Ectodermal cell (in vitro differentiated cells): ENCODE results near the gene KCNIP2.

Experiments
- H3K27ac ChIP-seq: 2 replicates; pipeline ENCODE4 v1.7.0; 2013; ENCODE audit warnings: mild to moderate bottlenecking, low read depth, low read length; ENCODE audit not compliant: insufficient read depth, poor library complexity, severe bottlenecking
- H3K27me3 ChIP-seq: 2 replicates; pipeline ENCODE4 v1.7.0; 2013; ENCODE audit warnings: mild to moderate bottlenecking, low read length; ENCODE audit not compliant: insufficient read depth, control insufficient read depth, poor library complexity, severe bottlenecking
- H3K36me3 ChIP-seq: one replicate; pipeline ENCODE4 v1.7.0; 2013; ENCODE audit warnings: low read length; ENCODE audit not compliant: control insufficient read depth, insufficient read depth
- H3K4me1 ChIP-seq: one replicate; pipeline ENCODE4 v1.7.0; 2013; ENCODE audit warnings: low read length; ENCODE audit not compliant: control insufficient read depth, insufficient read depth
- H3K4me3 ChIP-seq: 2 replicates; pipeline ENCODE4 v1.7.0; 2013; ENCODE audit warnings: low read depth, low read length, control low read depth; ENCODE audit not compliant: insufficient read depth
- H3K9me3 ChIP-seq: 2 replicates; pipeline ENCODE4 v1.7.0; 2013; ENCODE audit warnings: mild to moderate bottlenecking, low read length, moderate library complexity; ENCODE audit not compliant: control insufficient read depth
- WGBS, 2 experiments: methylation state at CpG; one replicate each; pipeline ENCODE4 v1.1.7; 2013; ENCODE audit warnings: missing lambda C conversion rate in 2 of 2; 5-methylcytosine and 5-hydroxymethylcytosine counted together

KCNIP2 gene

GRCh38 chr10:101879456-101880231 lies 36.0 kb upstream of the KCNIP2 start:
- 90 to 91% methylated on average over 13 of the region's 13 CpGs for WGBS, 2 experiments
- H3K9me3 ChIP-seq, result no peaks in the 10 kb centered on the region
- H3K27ac ChIP-seq, result no peak overlapping the region

GRCh38 chr10:101878869-101879268 lies 35.3 kb upstream of the KCNIP2 start:
- H3K27me3 ChIP-seq, result no peaks in the 10 kb centered on the region
- no peak overlapping the region for H3K27ac ChIP-seq
- no peaks in the 10 kb centered on the region for H3K9me3 ChIP-seq
- peaks cover 10% of the 10 kb centered on the region for H3K4me1 ChIP-seq
- 44 to 53% methylated on average over 3 of the region's 3 CpGs for WGBS, 2 experiments
- no peak overlapping the region for H3K4me3 ChIP-seq
- no peaks in the 10 kb centered on the region for H3K36me3 ChIP-seq

More at GRCh38 chr10:101879456-101880231, 36.0 kb upstream of the KCNIP2 start:
- H3K27me3 ChIP-seq, result no peaks in the 10 kb centered on the region
- no peaks in the 10 kb centered on the region for H3K36me3 ChIP-seq
- peaks cover 6% of the 10 kb centered on the region for H3K4me1 ChIP-seq
- no peak overlapping the region for H3K4me3 ChIP-seq

DNA sequence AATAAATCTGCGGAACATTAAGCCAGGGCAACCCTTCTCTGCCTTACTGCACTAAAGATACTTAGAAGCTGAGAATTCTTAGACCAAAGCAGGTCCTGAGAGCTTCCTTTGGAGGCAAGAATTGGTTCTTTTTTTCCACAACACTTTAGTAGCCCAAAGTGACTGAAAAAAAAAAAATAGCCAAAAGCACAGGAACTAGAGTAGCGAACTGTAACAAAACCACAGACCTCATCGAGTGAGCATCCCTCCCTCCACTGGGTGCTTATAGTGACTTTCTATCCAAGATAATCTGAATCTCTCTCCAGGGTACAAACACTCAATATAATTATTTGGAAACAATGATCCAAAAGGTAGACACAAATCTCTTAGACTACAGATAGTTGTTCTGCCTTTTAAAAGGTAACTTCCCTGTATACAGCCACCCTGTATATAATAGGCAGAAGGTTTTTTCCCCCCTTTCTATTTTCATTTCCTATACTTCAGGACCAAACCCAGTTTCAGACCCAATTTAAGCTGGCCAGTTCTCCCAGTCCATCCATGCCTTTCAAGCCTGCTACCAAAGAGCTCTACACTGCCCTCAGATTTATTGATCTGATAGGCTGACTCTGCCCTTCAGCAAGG lies 31.6 kb upstream of the KCNIP2 start:
- Histone ChIP-seq H3K27me3 (no peaks in the 10 kb centered on the region), H3K9me3 (no peaks in the 10 kb centered on the region), H3K4me1 (peaks cover 8% of the 10 kb centered on the region), H3K36me3 (no peaks in the 10 kb centered on the region), H3K27ac (no peak overlapping the region), H3K4me3 (no peak overlapping the region)
- 94 to 97% methylated on average over 3 of the region's 3 CpGs for WGBS, 2 experiments

DNA sequence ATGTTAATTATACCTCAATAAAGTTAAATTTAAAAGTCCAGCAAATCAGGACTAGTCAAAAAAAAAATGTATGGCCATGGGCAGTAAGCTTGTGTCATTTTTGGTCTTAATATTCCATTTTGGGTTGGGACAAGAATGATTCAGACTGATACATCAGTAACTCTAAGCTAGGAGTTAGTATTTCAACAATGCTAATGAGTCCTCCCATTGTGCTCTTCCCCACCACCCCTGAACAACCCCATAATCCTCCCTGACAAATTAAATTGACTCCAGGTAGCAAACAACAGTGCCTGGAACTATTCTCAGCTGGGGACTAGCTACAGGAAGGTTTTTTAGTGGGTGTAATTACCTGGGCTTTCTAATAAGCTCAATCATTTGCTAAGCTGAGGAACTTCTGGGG lies 30.7 kb upstream of the KCNIP2 start:
- no peak overlapping the region for H3K27ac ChIP-seq
- peaks cover 5% of the 10 kb centered on the region for H3K4me1 ChIP-seq
- no peak overlapping the region for H3K4me3 ChIP-seq
- no peaks in the 10 kb centered on the region for H3K27me3 ChIP-seq
- no peaks in the 10 kb centered on the region for H3K36me3 ChIP-seq
- no peaks in the 10 kb centered on the region for H3K9me3 ChIP-seq

- Histone ChIP-seq H3K4me1 (no peaks in the 10 kb centered on the region), H3K36me3 (no peaks in the 10 kb centered on the region), H3K27me3 (no peaks in the 10 kb centered on the region), H3K27ac (no peak overlapping the region), H3K9me3 (no peaks in the 10 kb centered on the region), H3K4me3 (no peak overlapping the region)
- 87 to 90% methylated on average over 1 of the region's 1 CpG for WGBS, 2 experiments
Measured at GRCh38 chr10:101867931-101868330, 24.3 kb upstream of the KCNIP2 start.

DNA sequence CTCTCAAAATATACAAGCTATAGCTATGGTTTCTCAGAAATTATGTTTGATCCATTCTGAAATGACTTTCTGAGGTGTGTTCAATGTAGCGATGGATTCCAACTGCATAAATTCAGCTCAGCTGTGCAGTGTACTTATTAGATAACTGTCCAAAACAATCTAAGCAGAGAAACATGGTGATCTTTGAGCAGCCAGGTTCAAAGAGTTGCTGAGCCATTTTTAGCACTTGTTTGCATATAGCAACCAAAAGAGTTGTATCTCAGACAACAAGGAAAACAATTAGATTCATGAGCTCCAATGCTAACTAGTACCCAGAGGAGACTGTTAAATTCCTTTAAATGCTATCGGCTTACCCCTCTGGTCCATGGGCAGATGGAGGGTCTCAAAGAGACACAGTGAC lies 15.9 kb upstream of the KCNIP2 start:
- no peaks in the 10 kb centered on the region for H3K4me1 ChIP-seq
- WGBS, 2 experiments, result 99 to 100% methylated on average over 2 of the region's 2 CpGs
- H3K9me3 ChIP-seq, result no peaks in the 10 kb centered on the region
- H3K4me3 ChIP-seq, result no peak overlapping the region
- no peaks in the 10 kb centered on the region for H3K27me3 ChIP-seq
- no peaks in the 10 kb centered on the region for H3K36me3 ChIP-seq
- H3K27ac ChIP-seq, result no peak overlapping the region

DNA sequence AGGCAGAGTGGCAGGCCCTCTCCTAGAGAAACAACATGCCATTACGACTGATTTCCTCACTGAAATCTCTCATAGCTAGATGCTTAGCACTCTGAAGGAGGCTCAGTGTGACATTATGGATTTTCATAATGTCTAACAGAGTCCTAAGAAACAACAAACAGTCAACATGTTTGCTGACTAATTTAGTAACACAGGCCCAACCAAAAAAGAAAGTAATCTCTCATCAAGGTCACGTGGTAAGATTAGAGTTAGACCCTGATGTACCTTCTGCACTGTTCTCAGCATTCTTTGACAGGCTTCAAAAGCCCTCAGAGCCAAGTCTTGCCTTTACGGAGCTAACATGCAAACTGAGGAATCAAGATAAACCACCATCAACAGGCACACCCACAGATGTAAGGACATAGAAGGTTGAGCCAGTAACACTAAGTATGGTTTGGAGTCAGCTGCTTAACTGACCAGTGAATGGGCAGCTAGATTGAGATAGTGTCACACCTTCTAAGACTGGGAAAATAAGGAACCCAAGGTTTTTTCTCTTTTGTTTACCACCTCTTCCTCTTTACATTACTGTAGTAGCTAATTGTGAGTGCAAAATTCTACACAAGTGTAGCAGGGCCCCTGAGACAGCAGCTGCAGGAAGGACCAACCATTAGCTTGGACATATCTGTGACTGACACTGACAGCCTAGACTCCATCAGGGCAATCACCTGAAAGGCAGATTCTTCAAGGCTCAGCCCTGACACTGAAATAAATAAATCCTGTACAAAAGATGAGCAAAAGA lies 15.3 kb upstream of the KCNIP2 start:
- no peaks in the 10 kb centered on the region for H3K4me1 ChIP-seq
- no peak overlapping the region for H3K4me3 ChIP-seq
- no peaks in the 10 kb centered on the region for H3K27me3 ChIP-seq
- WGBS, 2 experiments, result 78 to 86% methylated on average over 3 of the region's 3 CpGs
- no peaks in the 10 kb centered on the region for H3K36me3 ChIP-seq
- H3K9me3 ChIP-seq, result no peaks in the 10 kb centered on the region
- H3K27ac ChIP-seq, result no peak overlapping the region

GRCh38 chr10:101857802-101858476 lies 14.3 kb upstream of the KCNIP2 start:
- WGBS, 2 experiments, result 31 to 50% methylated on average over 1 of the region's 1 CpG
- H3K4me1 ChIP-seq, result no peaks in the 10 kb centered on the region

DNA sequence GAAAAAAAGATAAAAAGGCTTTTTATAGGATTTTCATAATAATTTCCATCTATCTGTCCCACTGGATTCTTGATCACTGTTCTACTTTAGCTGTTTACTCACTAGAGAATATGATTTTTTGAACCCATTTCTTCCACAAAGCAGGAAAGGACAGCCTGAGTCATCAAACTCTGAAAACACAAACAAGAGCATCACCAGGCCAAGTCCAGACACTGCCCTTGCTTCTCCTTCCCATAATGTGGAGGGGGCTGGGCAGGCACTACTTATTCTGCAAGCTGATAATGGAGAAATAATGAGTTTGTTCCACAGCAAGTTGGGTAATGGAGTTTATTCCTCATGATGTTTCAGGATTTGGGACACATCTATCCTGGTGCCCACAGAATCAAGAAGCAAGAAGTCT lies 13.0 kb upstream of the KCNIP2 start:
- Histone ChIP-seq H3K4me1 (peaks cover 2% of the 10 kb centered on the region), H3K27ac (no peak overlapping the region), H3K4me3 (no peak overlapping the region), H3K36me3 (no peaks in the 10 kb centered on the region), H3K9me3 (no peaks in the 10 kb centered on the region), H3K27me3 (no peaks in the 10 kb centered on the region)

More at GRCh38 chr10:101857802-101858476, 14.3 kb upstream of the KCNIP2 start:
- no peaks in the 10 kb centered on the region for H3K9me3 ChIP-seq
- H3K27ac ChIP-seq, result no peak overlapping the region
- no peaks in the 10 kb centered on the region for H3K27me3 ChIP-seq
- no peaks in the 10 kb centered on the region for H3K36me3 ChIP-seq
- no peak overlapping the region for H3K4me3 ChIP-seq
